ENCODE results near the gene TRIP4.

DNA sequence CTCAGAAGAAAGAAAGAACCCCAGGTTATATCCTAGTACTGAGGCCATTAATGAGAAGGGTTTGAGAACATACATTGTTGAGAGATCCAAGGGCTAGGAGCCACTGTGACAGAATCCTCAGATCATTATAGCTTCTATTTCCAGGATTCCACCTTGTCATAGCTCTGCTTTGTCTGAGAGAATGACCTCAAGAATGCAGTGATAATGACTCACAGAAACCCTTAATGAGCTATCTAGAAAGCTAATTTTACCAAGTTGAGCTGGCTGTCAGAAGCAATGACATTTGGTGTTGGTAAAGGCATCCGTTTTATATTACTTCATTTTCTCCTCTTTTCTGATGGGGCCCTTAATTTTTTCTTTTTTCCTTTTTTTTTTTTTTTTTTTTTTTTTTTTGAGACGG is 10.9 kb downstream of the TRIP4 start:
- TF ChIP-seq, protein P1, sequence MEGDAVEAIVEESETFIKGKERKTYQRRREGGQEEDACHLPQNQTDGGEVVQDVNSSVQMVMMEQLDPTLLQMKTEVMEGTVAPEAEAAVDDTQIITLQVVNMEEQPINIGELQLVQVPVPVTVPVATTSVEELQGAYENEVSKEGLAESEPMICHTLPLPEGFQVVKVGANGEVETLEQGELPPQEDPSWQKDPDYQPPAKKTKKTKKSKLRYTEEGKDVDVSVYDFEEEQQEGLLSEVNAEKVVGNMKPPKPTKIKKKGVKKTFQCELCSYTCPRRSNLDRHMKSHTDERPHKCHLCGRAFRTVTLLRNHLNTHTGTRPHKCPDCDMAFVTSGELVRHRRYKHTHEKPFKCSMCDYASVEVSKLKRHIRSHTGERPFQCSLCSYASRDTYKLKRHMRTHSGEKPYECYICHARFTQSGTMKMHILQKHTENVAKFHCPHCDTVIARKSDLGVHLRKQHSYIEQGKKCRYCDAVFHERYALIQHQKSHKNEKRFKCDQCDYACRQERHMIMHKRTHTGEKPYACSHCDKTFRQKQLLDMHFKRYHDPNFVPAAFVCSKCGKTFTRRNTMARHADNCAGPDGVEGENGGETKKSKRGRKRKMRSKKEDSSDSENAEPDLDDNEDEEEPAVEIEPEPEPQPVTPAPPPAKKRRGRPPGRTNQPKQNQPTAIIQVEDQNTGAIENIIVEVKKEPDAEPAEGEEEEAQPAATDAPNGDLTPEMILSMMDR (conservative IDR thresholded peaks at IDR 0.05 in 1 of 2, IDR thresholded peaks at IDR 0.05 in 1 of 2; ENCODE audit: extremely low read depth in 1 of 2, insufficient read depth in 1 of 2, low read depth in 1 of 2, low read length in 2 of 2), result no peak
- TF ChIP-seq EZH2 (IDR thresholded peaks at IDR 0.05; ENCODE audit: borderline replicate concordance, low read length), result no peak
